HepG2 (cell line): ENCODE measurements around the gene DCDC2. TPM values are rescaled to one million over a fixed set of nuclear protein-coding genes. Genes with fewer than 3 reads are reported as not detected.

Experiments
- ATAC-seq: fragments of 200-7000 bp; cut with Tn5 transposase; 3 replicates; pipeline ENCODE4 v1.9.1; 2020; ENCODE audit warnings: mild to moderate bottlenecking, moderate library complexity
- BruUV-seq: library from RNA; stranded (reverse); fragments of 400-500 nt; replicated peaks from 2 replicates; lab custom pipeline; 2021; lab: Mats Ljungman, UMichigan
- CTCF ChIA-PET: fragments of 300-600 bp; formaldehyde crosslinking; extraction: SDS; loops from one replicate; lab custom pipeline; 2021; ENCODE audit warnings: low total read pairs, inconsistent platforms, low intra/inter-chr PET ratio; lab: Yijun Ruan, JAX
- POLR2A ChIA-PET: fragments of 350-600 bp; sonication (Branson Sonifier 250); formaldehyde crosslinking; loops from one replicate; lab custom pipeline; 2020; ENCODE audit warnings: antibody characterized with exemption, inconsistent platforms; lab: Yijun Ruan, JAX
- DNase-seq: peaks from one replicate; pipeline ENCODE4 v3.0.0-alpha.2; 2015; ENCODE audit warnings: low spot score
- FAIRE-seq: peaks from 3 replicates; lab custom pipeline; 2011; peaks lifted over from hg19 to GRCh38; lab: Jason Lieb, UNC
- H2AFZ ChIP-seq: one replicate; pipeline ENCODE4 v1.6.1; 2011; ENCODE audit warnings: low read length, inconsistent platforms
- H3K27ac ChIP-seq: fragments of 300-600 bp; 3 replicates; pipeline ENCODE4 v1.8.0; 2011; ENCODE audit warnings: mixed run types, mild to moderate bottlenecking, mixed read lengths, low read length, inconsistent platforms; ENCODE audit not compliant: insufficient read depth; ENCODE audit errors: extremely low read length
- H3K27me3 ChIP-seq, 2 experiments: fragments of 200-600 bp in 1 of 2; 2 replicates in 1 of 2; 3 replicates in 1 of 2; pipeline versions ENCODE4 v1.6.0 to v1.8.0; 2011; ENCODE audit warnings: low read length in 2 of 2, mild to moderate bottlenecking in 2 of 2, moderate library complexity in 2 of 2, inconsistent platforms in 1 of 2; ENCODE audit not compliant: insufficient read depth in 2 of 2, control insufficient read depth in 1 of 2
- H3K36me3 ChIP-seq, 2 experiments: fragments of 200-600 bp in 1 of 2; replicated peaks in 1 of 2; 2 replicates in 1 of 2; 3 replicates in 1 of 2; pipeline versions ENCODE4 v1.5.1 to v1.8.0; 2011; ENCODE audit warnings: low read length in 2 of 2, inconsistent platforms in 1 of 2; ENCODE audit not compliant: insufficient read depth in 2 of 2, control insufficient read depth in 1 of 2
- H3K4me1 ChIP-seq: 2 replicates; pipeline ENCODE4 v1.5.1; 2012; ENCODE audit warnings: low read length, inconsistent platforms; ENCODE audit not compliant: insufficient read depth
- H3K4me2 ChIP-seq: 2 replicates; pipeline ENCODE4 v1.6.0; 2011; ENCODE audit warnings: low read depth, low read length, inconsistent platforms
- H3K4me3 ChIP-seq, 3 experiments: fragments of 200-600 bp in 1 of 3; sonication (generic), shearing (Covaris generic) in 1 of 3; replicated peaks in 1 of 3; 2 replicates each; pipeline ENCODE4 v1.5.1; 2011 to 2016; ENCODE audit warnings: low read length in 3 of 3, inconsistent platforms in 2 of 3, low read depth in 2 of 3, mild to moderate bottlenecking in 2 of 3, control low read depth in 1 of 3, mixed read lengths in 1 of 3; ENCODE audit not compliant: insufficient read depth in 1 of 3
- H3K79me2 ChIP-seq: one replicate; pipeline ENCODE4 v1.6.1; 2011; ENCODE audit warnings: low read length, inconsistent platforms; ENCODE audit not compliant: insufficient read depth
- H3K9ac ChIP-seq: 2 replicates; pipeline ENCODE4 v1.6.0; 2011; ENCODE audit warnings: mild to moderate bottlenecking, low read depth, low read length, inconsistent platforms; ENCODE audit not compliant: insufficient read depth
- H3K9me3 ChIP-seq: 2 replicates; pipeline ENCODE4 v1.5.1; 2012; ENCODE audit warnings: mild to moderate bottlenecking, low read length
- H4K20me1 ChIP-seq: 2 replicates; pipeline ENCODE4 v1.6.0; 2011; ENCODE audit warnings: inconsistent platforms, mild to moderate bottlenecking, low read length, moderate library complexity; ENCODE audit not compliant: insufficient read depth
- REPIN1 ChIP-seq: sonication (generic); formaldehyde crosslinking; IDR thresholded peaks from 2 replicates; pipeline ENCODE4 v1.8.0; 2022; ENCODE audit warnings: missing genetic modification reagents, low read depth, mild to moderate bottlenecking, borderline replicate concordance
- ZNF296 ChIP-seq: sonication (generic); formaldehyde crosslinking; conservative IDR thresholded peaks from 2 replicates; pipeline ENCODE4 v1.5.0; 2020; ENCODE audit warnings: mild to moderate bottlenecking, missing genetic modification reagents
- ZNF501 ChIP-seq: sonication (generic); formaldehyde crosslinking; IDR thresholded peaks from 2 replicates; pipeline ENCODE4 v1.5.1; 2020; ENCODE audit warnings: mild to moderate bottlenecking, moderate library complexity, missing genetic modification reagents
- WGBS: methylation state at CpG from one replicate; pipeline ENCODE4 v1.1.6; 2017; ENCODE audit warnings: low lambda C conversion rate; 5-methylcytosine and 5-hydroxymethylcytosine counted together
- in situ Hi-C: cut with HindIII; loops from 2 replicates; pipeline ENCODE4 v1.10.0; 2017; ENCODE audit warnings: low pct_unique_long_range_greater_than_20kb; ENCODE audit not compliant: extremely low pct_ligation_motif_present
- intact Hi-C: fragments of 100-400 bp; cut with micrococcal nuclease; formaldehyde crosslinking; loops from one replicate; pipeline ENCODE4 v1.10.0; 2022; ENCODE audit not compliant: unreplicated experiment
- polyA plus RNA-seq, 8 experiments: library from polyadenylated mRNA; depleted of rRNA in 3 of 8; stranded (reverse) in 7 of 8; unstranded in 1 of 8; fragments of >200 nt; fragmentation: Illumina TruSeq in 4 of 8; extraction: Trizol in 4 of 8; gene quantifications; 2 replicates each; pipeline versions ENCODE4 v1.2.1 to v1.2.3, GENCODE V29; 2011 to 2016; ENCODE audit warnings: low read depth in 4 of 8, missing spikeins in 1 of 8, mixed read lengths in 1 of 8; ENCODE audit not compliant: insufficient read depth in 1 of 8
- total RNA-seq, 5 experiments: library from RNA; depleted of rRNA; stranded (reverse); fragments of >200 nt; fragmentation: Illumina TruSeq; extraction: Trizol; gene quantifications; 2 replicates each; pipeline ENCODE4 v1.2.3, GENCODE V29; 2016; ENCODE audit warnings: low read depth in 1 of 5
- TF ChIP-seq, protein P1 (sequence below): sonication (generic); formaldehyde crosslinking; IDR thresholded peaks from 2 replicates; pipeline ENCODE4 v1.5.1; 2020; ENCODE audit warnings: mild to moderate bottlenecking, missing genetic modification reagents, moderate library complexity

Gene DCDC2
- total and polyA plus RNA-seq, 2 of the 13 experiments (the other 11 are each of a cell fraction or from before 2014, with no cell fraction given): 9.0 to 36.2 TPM

DNA sequence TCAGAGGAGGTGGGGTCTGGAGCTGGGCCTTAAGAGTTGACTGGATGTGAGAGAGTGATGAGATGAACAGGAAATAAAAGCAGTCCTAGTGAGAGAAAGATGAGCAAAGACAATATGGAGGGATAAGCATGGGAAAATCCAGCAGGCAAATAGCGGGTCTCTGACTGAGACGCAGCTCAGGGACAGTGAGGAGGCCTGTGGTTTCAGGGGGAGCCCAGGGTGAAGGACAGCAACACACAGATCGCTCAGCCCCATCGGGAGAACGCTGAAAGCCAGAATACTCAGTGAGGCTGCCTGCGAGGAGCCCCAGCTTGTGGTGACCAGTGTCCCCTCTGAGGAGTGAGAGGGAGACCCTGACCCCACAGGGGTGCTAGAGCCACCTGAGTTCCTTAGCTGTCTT is 16.8 kb upstream of the DCDC2 start:
- Histone ChIP-seq H3K9me3 (no peaks in the 10 kb centered on the region), H4K20me1 (no peaks in the 10 kb centered on the region), H3K27ac (no peak overlapping the region)
- no TSS peak for BruUV-seq
- intact Hi-C loops: no loop called here
- no peak for DNase-seq
- peak; percentile 92 for TF ChIP-seq ZNF296 (CRISPR knock-in tag)
- TF ChIP-seq ZNF501: no peak
- TF ChIP-seq, protein P1, sequence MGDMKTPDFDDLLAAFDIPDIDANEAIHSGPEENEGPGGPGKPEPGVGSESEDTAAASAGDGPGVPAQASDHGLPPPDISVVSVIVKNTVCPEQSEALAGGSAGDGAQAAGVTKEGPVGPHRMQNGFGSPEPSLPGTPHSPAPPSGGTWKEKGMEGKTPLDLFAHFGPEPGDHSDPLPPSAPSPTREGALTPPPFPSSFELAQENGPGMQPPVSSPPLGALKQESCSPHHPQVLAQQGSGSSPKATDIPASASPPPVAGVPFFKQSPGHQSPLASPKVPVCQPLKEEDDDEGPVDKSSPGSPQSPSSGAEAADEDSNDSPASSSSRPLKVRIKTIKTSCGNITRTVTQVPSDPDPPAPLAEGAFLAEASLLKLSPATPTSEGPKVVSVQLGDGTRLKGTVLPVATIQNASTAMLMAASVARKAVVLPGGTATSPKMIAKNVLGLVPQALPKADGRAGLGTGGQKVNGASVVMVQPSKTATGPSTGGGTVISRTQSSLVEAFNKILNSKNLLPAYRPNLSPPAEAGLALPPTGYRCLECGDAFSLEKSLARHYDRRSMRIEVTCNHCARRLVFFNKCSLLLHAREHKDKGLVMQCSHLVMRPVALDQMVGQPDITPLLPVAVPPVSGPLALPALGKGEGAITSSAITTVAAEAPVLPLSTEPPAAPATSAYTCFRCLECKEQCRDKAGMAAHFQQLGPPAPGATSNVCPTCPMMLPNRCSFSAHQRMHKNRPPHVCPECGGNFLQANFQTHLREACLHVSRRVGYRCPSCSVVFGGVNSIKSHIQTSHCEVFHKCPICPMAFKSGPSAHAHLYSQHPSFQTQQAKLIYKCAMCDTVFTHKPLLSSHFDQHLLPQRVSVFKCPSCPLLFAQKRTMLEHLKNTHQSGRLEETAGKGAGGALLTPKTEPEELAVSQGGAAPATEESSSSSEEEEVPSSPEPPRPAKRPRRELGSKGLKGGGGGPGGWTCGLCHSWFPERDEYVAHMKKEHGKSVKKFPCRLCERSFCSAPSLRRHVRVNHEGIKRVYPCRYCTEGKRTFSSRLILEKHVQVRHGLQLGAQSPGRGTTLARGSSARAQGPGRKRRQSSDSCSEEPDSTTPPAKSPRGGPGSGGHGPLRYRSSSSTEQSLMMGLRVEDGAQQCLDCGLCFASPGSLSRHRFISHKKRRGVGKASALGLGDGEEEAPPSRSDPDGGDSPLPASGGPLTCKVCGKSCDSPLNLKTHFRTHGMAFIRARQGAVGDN: 0 out of 2 replicates have a peak, but pooled peaks have one; percentile 16
- TF ChIP-seq REPIN1 (CRISPR knock-in tag): no peak
- TF ChIP-seq, all 625 proteins: peak for 2
- Histone ChIP-seq H3K79me2 (peaks cover 29% of the 10 kb centered on the region), H3K4me1 (peaks cover 27% of the 10 kb centered on the region), H3K9ac (no peak overlapping the region), H3K27me3 (no peaks in the 10 kb centered on the region), H3K4me2 (no peak overlapping the region), H3K36me3 (no peaks in the 10 kb centered on the region), H2AFZ (no peak overlapping the region), H3K4me3 (no peak overlapping the region)
- in situ Hi-C loops: no loop called here
- ATAC-seq (no peak; the same call in 2 of the 3 replicates), FAIRE-seq (no peak)
- CTCF ChIA-PET: interaction anchor here (1.3 kb wide), 1 partner anchor 92 kb away, joined by 3 read pairs; no protein-coding TSS in a partner anchor
- WGBS: 97% methylated on average over 6 of the region's 6 CpGs
- POLR2A ChIA-PET: interaction anchor here (0.8 kb wide), 1 partner anchor 14 kb away, joined by 3 read pairs; no protein-coding TSS in a partner anchor
